COR-L47 (cell line): ENCODE results near the gene SPACDR.

Experiments used
- DNase-seq: peaks from one replicate; lab custom pipeline; 2025; lab: John Stamatoyannopoulos, UW

SPACDR gene

GRCh38 chr7:100434297-100435144 lies 29.5 kb downstream of the SPACDR start:
- no peak for DNase-seq

GRCh38 chr7:100433592-100434296 lies 30.3 kb downstream of the SPACDR start:
- no peak for DNase-seq

GRCh38 chr7:100433276-100433591 lies 30.8 kb downstream of the SPACDR start:
- DNase-seq: no peak

GRCh38 chr7:100432621-100433275 lies 31.3 kb downstream of the SPACDR start:
- no peak for DNase-seq

- DNase-seq: no peak
These were observed 32.0 kb downstream of the SPACDR start for GRCh38 chr7:100432053-100432452.

GRCh38 chr7:100431286-100431735 lies 32.7 kb downstream of the SPACDR start:
- no peak for DNase-seq

- DNase-seq: no peak
These were observed 33.4 kb downstream of the SPACDR start for GRCh38 chr7:100430493-100431285.

- DNase-seq: peak; percentile 97
These were observed 34.2 kb downstream of the SPACDR start, which contains the start of gene MEPCE for GRCh38 chr7:100429637-100430492. TSS of gene MEPCE (plus strand) at chr7:100429831. CDS start at chr7:100430019, 188 bp downstream.

- DNase-seq: peak; percentile 99
These were observed 35.0 kb downstream of the SPACDR start for GRCh38 chr7:100428967-100429636.

- peak; percentile 95 for DNase-seq
These were observed 35.7 kb downstream of the SPACDR start, which contains the start of gene ZCWPW1 for GRCh38 chr7:100428199-100428966. TSS of gene ZCWPW1 (minus strand) at chr7:100428703. CDS start at chr7:100420649, 8,054 bp downstream.

- DNase-seq: no peak
These were observed 36.3 kb downstream of the SPACDR start for GRCh38 chr7:100427762-100428198.

GRCh38 chr7:100426516-100426915 lies 37.5 kb downstream of the SPACDR start:
- DNase-seq: no peak

- no peak for DNase-seq
These were observed 38.7 kb downstream of the SPACDR start for GRCh38 chr7:100425347-100425746.

- DNase-seq: no peak
These were observed 40.7 kb downstream of the SPACDR start for GRCh38 chr7:100423315-100423714.

- no peak for DNase-seq
These were observed 44.3 kb downstream of the SPACDR start for GRCh38 chr7:100419660-100420226.

- no peak for DNase-seq
These were observed 45.0 kb downstream of the SPACDR start for GRCh38 chr7:100418930-100419659.

GRCh38 chr7:100415448-100415847 lies 48.6 kb downstream of the SPACDR start:
- DNase-seq: no peak

GRCh38 chr7:100413889-100414288 lies 50.2 kb downstream of the SPACDR start:
- DNase-seq: no peak
